Activated naive CD4-positive, alpha-beta T cell treated with anti-CD3 and anti-CD28 coated beads for 36 hours (primary cell): ENCODE data around the gene STKLD1. TPM values are rescaled to one million over a fixed set of nuclear protein-coding genes. Genes with fewer than 3 reads are reported as not detected.

Source experiments
- CTCF ChIA-PET: fragments of 350-600 bp; sonication (Branson Sonifier 250); formaldehyde crosslinking; loops from one replicate; lab custom pipeline; 2021; ENCODE audit warnings: antibody characterized with exemption; lab: Charles Lee
- DNase-seq: peaks from one replicate; pipeline ENCODE4 v3.0.0-alpha.2; 2020
- H3K27ac Mint-ChIP-seq: one replicate; pipeline ENCODE4 v1.8.0; 2021; ENCODE audit warnings: mild to moderate bottlenecking, mixed read lengths
- H3K27me3 Mint-ChIP-seq: one replicate; pipeline ENCODE4 v1.8.0; 2021; ENCODE audit warnings: low read depth, mixed read lengths
- H3K36me3 Mint-ChIP-seq: one replicate; pipeline ENCODE4 v1.8.0; 2021; ENCODE audit warnings: low read depth, mixed read lengths
- H3K4me1 Mint-ChIP-seq: one replicate; pipeline ENCODE4 v1.8.0; 2021; ENCODE audit warnings: low read depth, mixed read lengths
- H3K4me3 Mint-ChIP-seq: one replicate; pipeline ENCODE4 v1.8.0; 2021; ENCODE audit warnings: mild to moderate bottlenecking, moderate library complexity, mixed read lengths
- H3K9me3 Mint-ChIP-seq: one replicate; pipeline ENCODE4 v1.8.0; 2021; ENCODE audit warnings: mixed read lengths
- intact Hi-C: fragments of 100-400 bp; cut with micrococcal nuclease; formaldehyde crosslinking; loops from one replicate; pipeline ENCODE4 v1.15.1; 2023
- total RNA-seq, 2 experiments: library from RNA; stranded (reverse); gene quantifications; one replicate each; pipeline ENCODE4 v1.2.3, GENCODE V29; 2021

Gene STKLD1
- total RNA-seq, 2 experiments from 2014 or later: 0.35 to 0.41 TPM

DNA sequence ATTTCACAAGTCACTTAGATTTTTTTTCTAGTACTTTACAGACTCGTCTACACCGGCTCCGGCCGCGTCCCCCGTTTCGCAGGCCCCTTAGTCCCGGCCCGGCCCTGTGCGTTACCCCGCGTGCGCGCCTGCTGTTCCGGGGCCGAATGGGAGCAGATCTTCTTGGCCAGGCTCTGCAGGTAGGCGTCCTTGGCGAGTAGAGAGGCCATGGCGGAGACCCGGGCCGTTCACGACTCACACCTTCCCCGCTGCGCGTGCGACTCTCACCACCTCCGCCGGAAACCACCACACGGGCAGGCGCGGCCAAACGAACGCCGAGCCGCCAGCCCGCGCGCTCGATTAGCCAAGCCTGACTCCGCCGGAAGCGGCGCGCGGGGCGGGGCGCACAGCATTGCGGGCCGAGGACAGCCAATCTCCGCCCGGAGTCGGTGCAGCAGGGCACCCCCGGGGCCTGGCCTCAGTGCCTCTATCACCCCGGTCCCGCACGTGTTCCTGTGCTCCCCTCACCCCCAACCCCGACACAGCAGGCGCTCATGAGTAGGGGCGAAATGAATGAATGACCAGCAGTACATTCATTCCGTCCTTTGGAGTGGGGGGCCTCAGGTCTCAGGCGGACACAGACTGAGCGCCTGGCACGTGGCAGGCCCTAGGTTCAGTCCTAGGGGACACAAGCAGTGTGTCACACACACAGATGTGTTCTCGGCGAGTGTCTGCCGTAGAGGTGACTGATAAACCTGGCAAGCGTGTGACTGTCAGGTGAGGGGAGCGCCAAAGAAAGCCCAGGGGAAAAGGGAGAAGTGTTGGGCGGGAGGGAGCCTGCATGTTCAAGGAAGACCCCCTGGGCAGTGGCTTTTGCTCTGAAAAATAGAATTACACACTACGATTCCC lies 40.0 kb upstream of the STKLD1 start, which contains the start of gene SURF6:
Gene SURF6 (minus strand): TSS at position 265 of the 888 bp plus-strand sequence. CDS start 56 bp downstream, at position 209.
- H3K4me3 Mint-ChIP-seq: peak within 1 kb of the TSS; percentile 97
- H3K27ac Mint-ChIP-seq: peak within 1 kb of the TSS; percentile 87
- H3K9me3 Mint-ChIP-seq: no peaks in the 10 kb centered on the region
- CTCF ChIA-PET: interaction anchor here (1.5 kb wide), 1 partner anchor 35 kb away, joined by 5 read pairs; no protein-coding TSS in a partner anchor
- H3K36me3 Mint-ChIP-seq: peaks cover 38% of the 10 kb centered on the region
- intact Hi-C loops: loop anchor here (1.0 to 5.0 kb wide), 5 partner anchors 12 to 306 kb away; partner anchors contain the start of genes GTF3C5, MED22, RPL7A and STKLD1
- peaks cover 40% of the 10 kb centered on the region for H3K4me1 Mint-ChIP-seq
- DNase-seq: peak; percentile 95
- H3K27me3 Mint-ChIP-seq: no peaks in the 10 kb centered on the region

DNA sequence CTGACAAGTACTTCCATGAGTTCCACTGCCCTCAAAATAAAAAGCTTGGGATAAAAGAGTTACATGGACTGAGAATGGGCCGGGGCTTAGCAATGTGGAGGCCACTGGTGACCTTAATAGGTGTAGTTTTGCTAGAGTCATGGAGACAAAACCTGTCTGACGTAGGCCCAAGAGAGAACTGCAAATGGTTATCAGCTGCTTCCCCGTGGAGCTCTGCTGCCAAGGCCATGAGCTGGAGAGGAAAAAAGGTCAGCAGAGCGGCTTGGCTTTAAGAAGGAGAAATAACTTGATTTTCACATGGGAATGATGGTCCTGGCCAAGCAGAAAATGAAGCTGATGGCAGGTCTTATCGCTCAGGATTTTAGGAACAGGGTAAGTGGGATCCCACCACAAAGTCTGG lies 36.5 kb upstream of the STKLD1 start:
- no peaks in the 10 kb centered on the region for H3K9me3 Mint-ChIP-seq
- H3K27me3 Mint-ChIP-seq: no peaks in the 10 kb centered on the region
- intact Hi-C loops: loop anchor here (5.0 kb wide), 1 partner anchor 148 kb away; no protein-coding TSS in a partner anchor
- CTCF ChIA-PET: interaction anchor here (1.1 kb wide), 1 partner anchor 16 kb away, joined by 4 read pairs; no protein-coding TSS in a partner anchor
- DNase-seq: no peak
- no peak overlapping the region for H3K4me3 Mint-ChIP-seq
- peaks cover 28% of the 10 kb centered on the region for H3K4me1 Mint-ChIP-seq
- H3K27ac Mint-ChIP-seq: peak overlapping the region; percentile 14
- peaks cover 37% of the 10 kb centered on the region for H3K36me3 Mint-ChIP-seq

- DNase-seq: no peak
- Mint-ChIP-seq H3K4me1 (peaks cover 23% of the 10 kb centered on the region), H3K4me3 (no peak overlapping the region), H3K9me3 (no peaks in the 10 kb centered on the region), H3K27me3 (no peaks in the 10 kb centered on the region), H3K27ac (peak overlapping the region; percentile 75), H3K36me3 (peaks cover 33% of the 10 kb centered on the region)
- intact Hi-C loops: no loop called here
- CTCF ChIA-PET: interaction anchor here (1.1 kb wide), 1 partner anchor 15 kb away, joined by 4 read pairs; no protein-coding TSS in a partner anchor
Observed at GRCh38 chr9:133340256-133340655, 35.9 kb upstream of the STKLD1 start.

GRCh38 chr9:133340916-133341315 lies 35.2 kb upstream of the STKLD1 start:
- CTCF ChIA-PET: interaction anchor here (1.0 to 1.6 kb wide), 3 partner anchors 15 to 37 kb away, joined by 3 to 5 read pairs (median 3); partner anchors contain the start of genes SURF1 and SURF2
- Mint-ChIP-seq H3K27ac (peak overlapping the region; percentile 75), H3K9me3 (no peaks in the 10 kb centered on the region), H3K36me3 (peaks cover 28% of the 10 kb centered on the region), H3K4me3 (no peak overlapping the region), H3K4me1 (peaks cover 21% of the 10 kb centered on the region), H3K27me3 (no peaks in the 10 kb centered on the region)
- intact Hi-C loops: no loop called here
- no peak for DNase-seq

DNA sequence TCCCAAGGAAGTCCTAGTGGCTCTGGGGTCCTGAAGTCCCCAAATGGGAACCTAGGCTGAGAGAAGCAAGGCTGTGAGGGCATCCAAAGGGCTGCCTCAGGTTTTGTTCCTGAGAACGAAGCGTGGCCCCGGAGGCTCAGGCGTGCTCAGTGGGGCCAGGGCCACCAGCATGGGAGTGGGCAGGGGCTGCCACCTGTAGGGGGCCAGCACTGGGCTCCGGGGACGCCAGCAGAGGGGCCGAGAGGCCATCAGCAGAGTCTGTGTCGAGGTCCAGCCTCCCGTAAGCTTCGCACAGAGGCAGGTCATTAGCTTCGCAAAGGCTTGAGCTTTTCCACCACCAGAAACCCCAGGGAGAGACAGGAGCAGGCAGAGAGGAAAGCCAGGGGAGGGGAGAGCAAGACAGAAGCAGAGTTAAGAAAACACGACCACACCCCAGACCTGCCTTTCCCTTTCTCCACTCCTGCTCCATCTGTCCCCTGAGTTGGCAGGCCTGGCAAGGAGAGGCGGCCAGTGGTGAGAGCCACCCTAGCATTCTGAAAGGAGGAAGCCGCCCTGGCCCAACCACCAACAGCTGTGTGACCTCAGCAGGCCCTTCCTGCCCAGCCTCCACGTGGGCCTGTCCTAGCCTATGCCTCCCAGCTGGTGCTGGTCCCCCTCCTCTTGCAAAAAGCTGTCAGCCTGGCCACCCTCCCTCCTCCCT lies 34.6 kb upstream of the STKLD1 start:
- no peak for DNase-seq
- H3K27ac Mint-ChIP-seq: no peak overlapping the region
- H3K27me3 Mint-ChIP-seq: no peaks in the 10 kb centered on the region
- no peak overlapping the region for H3K4me3 Mint-ChIP-seq
- H3K9me3 Mint-ChIP-seq: no peaks in the 10 kb centered on the region
- intact Hi-C loops: no loop called here
- peaks cover 27% of the 10 kb centered on the region for H3K4me1 Mint-ChIP-seq
- CTCF ChIA-PET: interaction anchor here (0.7 to 1.6 kb wide), 5 partner anchors 10 to 434 kb away, joined by 3 to 5 read pairs (median 3); partner anchors contain the start of genes SURF1 and SURF2
- H3K36me3 Mint-ChIP-seq: peaks cover 29% of the 10 kb centered on the region

- peaks cover 28% of the 10 kb centered on the region for H3K4me1 Mint-ChIP-seq
- H3K9me3 Mint-ChIP-seq: no peaks in the 10 kb centered on the region
- intact Hi-C loops: no loop called here
- peaks cover 34% of the 10 kb centered on the region for H3K36me3 Mint-ChIP-seq
- H3K27ac Mint-ChIP-seq: no peak overlapping the region
- DNase-seq: no peak
- CTCF ChIA-PET: interaction anchor here (0.9 to 1.6 kb wide), 2 partner anchors 10 to 14 kb away, joined by 3 to 5 read pairs; partner anchors contain the start of genes SURF1 and SURF2
- H3K27me3 Mint-ChIP-seq: no peaks in the 10 kb centered on the region
- no peak overlapping the region for H3K4me3 Mint-ChIP-seq
Observed at GRCh38 chr9:133342069-133342406, 34.1 kb upstream of the STKLD1 start.

GRCh38 chr9:133342570-133342969 lies 33.6 kb upstream of the STKLD1 start:
- CTCF ChIA-PET: interaction anchor here (1.6 kb wide), 1 partner anchor 14 kb away, joined by 5 read pairs; the partner anchor contains the start of genes SURF1 and SURF2
- Mint-ChIP-seq H3K27ac (no peak overlapping the region), H3K27me3 (no peaks in the 10 kb centered on the region), H3K4me1 (peaks cover 29% of the 10 kb centered on the region), H3K9me3 (no peaks in the 10 kb centered on the region), H3K4me3 (no peak overlapping the region), H3K36me3 (peaks cover 35% of the 10 kb centered on the region)
- intact Hi-C loops: no loop called here
- DNase-seq: no peak

GRCh38 chr9:133344071-133344470 lies 32.1 kb upstream of the STKLD1 start:
- no peak for DNase-seq
- Mint-ChIP-seq H3K27ac (no peak overlapping the region), H3K4me3 (no peak overlapping the region), H3K9me3 (no peaks in the 10 kb centered on the region), H3K27me3 (no peaks in the 10 kb centered on the region), H3K36me3 (peaks cover 44% of the 10 kb centered on the region), H3K4me1 (peaks cover 32% of the 10 kb centered on the region)
- intact Hi-C loops: no loop called here
- CTCF ChIA-PET: interaction anchor here (0.6 to 0.8 kb wide), 2 partner anchors 9 kb away, joined by 3 read pairs; no protein-coding TSS in a partner anchor

- Mint-ChIP-seq H3K4me3 (no peak overlapping the region), H3K27me3 (no peaks in the 10 kb centered on the region), H3K4me1 (peaks cover 41% of the 10 kb centered on the region), H3K9me3 (no peaks in the 10 kb centered on the region), H3K27ac (no peak overlapping the region), H3K36me3 (peaks cover 48% of the 10 kb centered on the region)
- CTCF ChIA-PET: no interaction called here
- intact Hi-C loops: no loop called here
- DNase-seq: no peak
Observed at GRCh38 chr9:133344979-133345378, 31.2 kb upstream of the STKLD1 start.

- H3K36me3 Mint-ChIP-seq: peaks cover 51% of the 10 kb centered on the region
- peak overlapping the region; percentile 29 for H3K4me3 Mint-ChIP-seq
Observed at GRCh38 chr9:133345596-133345995, 30.6 kb upstream of the STKLD1 start.

GRCh38 chr9:133346021-133346785 lies 30.0 kb upstream of the STKLD1 start:
- Mint-ChIP-seq H3K9me3 (no peaks in the 10 kb centered on the region), H3K27me3 (no peaks in the 10 kb centered on the region), H3K4me3 (peak overlapping the region; percentile 92), H3K27ac (peak overlapping the region; percentile 65), H3K4me1 (peaks cover 40% of the 10 kb centered on the region), H3K36me3 (peaks cover 54% of the 10 kb centered on the region)
- intact Hi-C loops: no loop called here
- CTCF ChIA-PET: interaction anchor here (1.1 to 1.2 kb wide), 2 partner anchors 9 to 160 kb away, joined by 3 read pairs; no protein-coding TSS in a partner anchor
- DNase-seq: no peak

More at GRCh38 chr9:133345596-133345995, 30.6 kb upstream of the STKLD1 start:
- CTCF ChIA-PET: interaction anchor here (1.2 kb wide), 1 partner anchor 159 kb away, joined by 3 read pairs; no protein-coding TSS in a partner anchor
- no peaks in the 10 kb centered on the region for H3K27me3 Mint-ChIP-seq
- no peak overlapping the region for H3K27ac Mint-ChIP-seq
- H3K9me3 Mint-ChIP-seq: no peaks in the 10 kb centered on the region
- intact Hi-C loops: no loop called here
- peaks cover 43% of the 10 kb centered on the region for H3K4me1 Mint-ChIP-seq
- DNase-seq: no peak
